Activated gamma-delta T cell (primary cell): Measurements from ENCODE around the gene TSFM.

Source experiments
- DNase-seq: peaks from one replicate; lab custom pipeline; 2025; lab: John Stamatoyannopoulos, UW

Gene TSFM

DNA sequence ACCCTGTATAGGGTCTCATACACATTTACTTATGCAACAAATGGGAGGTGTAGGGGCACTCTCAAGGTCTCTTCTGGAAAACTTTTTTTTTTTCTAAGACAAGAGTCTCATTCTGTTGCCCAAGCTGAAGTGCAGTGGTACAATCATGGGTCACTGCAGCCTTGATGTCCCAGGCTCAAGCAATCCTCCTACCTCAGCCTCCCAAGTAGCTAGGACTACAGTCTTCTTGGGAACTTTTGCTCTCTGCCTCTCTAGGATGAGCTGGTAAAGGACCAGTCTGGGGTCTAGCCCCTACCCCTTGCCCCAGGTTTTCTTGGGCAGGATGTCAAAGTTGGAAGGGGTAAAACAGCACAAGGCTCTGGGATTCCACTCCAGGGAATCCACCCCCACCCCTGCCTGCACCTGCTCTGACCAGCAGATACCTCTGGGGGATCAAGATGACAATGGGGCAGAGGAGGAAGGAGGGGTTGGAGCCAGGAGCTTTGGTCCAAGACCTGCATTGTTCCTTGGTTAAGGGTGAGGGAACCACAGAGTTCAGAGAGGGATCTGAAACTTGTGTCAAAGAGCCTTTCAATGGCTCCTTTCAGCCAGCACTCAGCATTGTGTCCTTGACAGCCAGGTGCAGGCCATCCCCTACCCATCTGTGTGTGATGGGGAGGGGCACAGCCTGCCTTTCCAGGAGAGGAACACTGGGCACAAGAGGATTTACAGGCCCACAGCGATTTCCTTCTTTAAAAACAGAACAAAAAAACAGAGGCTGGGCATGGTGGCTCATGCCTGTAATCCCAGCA lies 51.7 kb downstream of the TSFM start:
- DNase-seq: no peak

DNA sequence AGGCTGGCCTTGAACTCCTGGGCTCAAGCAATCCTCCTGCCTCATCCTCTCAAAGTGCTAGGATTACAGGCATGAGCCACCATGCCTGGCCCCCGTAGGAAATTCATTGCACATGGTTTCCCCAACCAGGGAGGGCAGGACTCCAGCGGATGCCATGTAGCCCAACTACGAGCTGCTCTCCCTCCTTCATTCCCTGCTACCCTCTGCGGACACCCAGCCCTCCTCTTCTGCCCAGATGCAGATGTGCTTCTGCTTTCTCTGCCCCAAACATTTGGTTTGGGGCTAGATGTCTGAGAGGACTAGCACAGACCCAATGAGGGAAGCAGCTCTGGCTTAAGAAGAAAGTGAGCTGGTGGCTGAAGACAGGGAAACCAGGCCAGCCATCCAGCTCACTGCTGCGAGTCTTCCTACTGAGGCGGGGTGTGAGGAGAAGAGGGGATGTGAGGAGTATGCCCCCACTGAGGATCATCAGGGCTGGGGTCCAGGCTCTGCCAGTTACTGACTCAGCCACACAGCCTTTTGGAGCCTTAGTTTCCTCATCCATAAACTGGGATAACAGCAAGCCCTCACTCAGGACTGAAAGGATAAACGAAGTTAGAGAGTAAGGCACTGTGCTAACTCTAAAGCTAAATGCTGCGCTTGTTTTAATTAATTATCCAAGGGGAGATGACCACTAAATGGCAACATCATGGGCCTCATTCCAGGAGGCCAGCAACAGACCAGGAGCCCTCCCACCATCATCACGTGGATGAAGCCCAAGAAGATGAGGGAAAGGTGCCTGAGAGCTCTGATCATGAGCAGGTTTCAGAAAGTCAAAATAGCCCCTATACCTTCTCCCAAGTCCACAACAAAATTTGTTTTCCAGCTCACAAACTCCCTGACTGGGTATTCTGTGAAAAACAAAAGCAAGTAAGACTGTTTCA lies 53.0 kb downstream of the TSFM start:
- no peak for DNase-seq

GRCh38 chr12:57836442-57837375 lies 54.1 kb downstream of the TSFM start:
- no peak for DNase-seq

GRCh38 chr12:57837864-57838562 lies 55.4 kb downstream of the TSFM start:
- no peak for DNase-seq

- DNase-seq: no peak
Observed at GRCh38 chr12:57838594-57839302, 56.2 kb downstream of the TSFM start.

DNA sequence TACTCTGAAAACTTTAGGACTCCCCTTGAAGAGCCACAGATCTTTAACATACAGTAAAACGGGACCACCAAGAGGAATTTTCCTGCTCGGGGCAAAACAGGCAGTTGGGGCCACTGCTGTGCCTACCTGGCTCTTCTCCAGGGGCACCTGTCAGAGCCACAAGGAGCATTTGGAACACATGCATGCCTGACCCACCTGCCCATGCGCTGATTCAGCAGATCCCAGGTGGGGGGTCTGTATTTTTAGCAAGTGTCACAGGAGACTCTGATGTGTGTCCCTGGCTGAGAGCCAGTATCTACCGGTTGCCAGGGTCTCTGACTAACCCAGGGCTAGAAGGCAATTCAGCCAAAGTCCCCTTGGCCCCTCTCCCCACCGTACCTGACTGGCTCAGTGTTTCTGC lies 57.4 kb downstream of the TSFM start:
- no peak for DNase-seq

- no peak for DNase-seq
Observed at GRCh38 chr12:57840726-57841125, 58.1 kb downstream of the TSFM start.

DNA sequence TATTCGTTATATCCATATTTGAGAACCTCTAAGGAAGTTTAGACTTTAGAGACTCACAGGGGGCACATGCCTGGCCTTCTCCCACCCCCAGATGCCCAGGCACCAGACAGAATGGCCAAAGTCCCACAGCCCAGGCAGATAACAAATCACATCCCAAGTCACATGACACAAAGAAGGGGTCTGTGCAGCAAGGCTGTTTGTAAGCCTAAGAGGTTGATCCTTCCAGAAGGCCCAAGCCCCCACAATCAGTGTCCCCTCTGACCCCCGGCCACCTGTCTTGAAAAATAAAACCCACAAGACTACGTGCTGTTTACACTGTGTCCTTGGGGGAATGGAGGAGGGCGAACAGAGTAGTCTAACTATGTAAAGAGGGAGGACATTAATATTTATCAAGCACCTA lies 58.9 kb downstream of the TSFM start:
- no peak for DNase-seq

- DNase-seq: no peak
Observed at GRCh38 chr12:57842342-57843294, 60.0 kb downstream of the TSFM start.

DNA sequence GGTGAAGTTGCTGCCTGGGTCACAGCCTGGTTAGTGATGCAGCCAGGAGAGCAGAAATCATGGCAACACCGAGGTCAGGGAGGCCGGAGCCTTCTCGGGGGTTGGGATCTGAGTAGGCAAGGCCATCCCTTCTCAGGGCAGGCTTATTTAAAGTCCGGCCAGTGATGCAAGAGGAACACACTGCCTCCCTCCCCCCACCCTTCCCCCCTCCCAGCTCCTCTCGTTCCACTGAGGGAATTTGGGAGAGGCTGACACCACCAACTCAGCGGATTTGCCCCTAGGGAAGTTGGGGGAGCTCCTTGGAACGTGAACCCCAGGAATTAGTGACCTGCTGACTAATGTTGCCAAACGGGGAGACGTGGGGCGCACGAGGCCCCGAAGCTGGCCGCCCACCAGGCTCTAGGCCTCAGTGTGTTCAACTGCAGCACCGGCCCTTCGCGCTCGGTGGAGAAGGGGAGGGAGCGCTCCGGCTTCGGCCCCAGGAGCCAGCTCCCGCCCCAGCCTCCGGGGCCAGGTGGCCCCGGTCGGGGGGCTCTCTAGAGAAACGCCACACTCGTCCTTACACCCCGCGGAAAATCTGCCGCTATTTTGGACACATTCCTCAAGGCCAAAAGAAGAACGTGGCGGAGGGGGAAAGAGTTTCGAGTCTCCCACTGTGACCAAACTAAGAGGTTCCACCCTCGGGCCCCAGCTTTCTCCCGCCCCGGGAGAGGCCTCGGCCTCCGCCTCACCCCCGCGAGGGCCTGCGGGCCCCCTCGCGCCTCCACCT lies 62.3 kb downstream of the TSFM start:
- DNase-seq: no peak

- DNase-seq: peak; percentile 57
Observed at GRCh38 chr12:57845478-57846284, 63.1 kb downstream of the TSFM start.

- no peak for DNase-seq
Observed at GRCh38 chr12:57846285-57846576, 63.6 kb downstream of the TSFM start.

GRCh38 chr12:57846577-57847319 lies 64.2 kb downstream of the TSFM start, which contains the start of gene CTDSP2:
CTDSP2 (minus strand) TSS chr12:57846729; CDS start chr12:57846435, 294 bp downstream.
- DNase-seq: peak; percentile 70
